B cell (primary cell): ENCODE results near the gene MUC22.

Experiments
- CTCF ChIP-seq: fragments of 200-600 bp; IDR thresholded peaks from one replicate; pipeline ENCODE4 v1.8.0; 2022; ENCODE audit warnings: antibody characterized with exemption, mild to moderate bottlenecking
- EZH2 ChIP-seq: IDR thresholded peaks from 2 replicates; pipeline ENCODE4 v1.6.1; 2012; ENCODE audit warnings: borderline replicate concordance, low read depth, mild to moderate bottlenecking, moderate library complexity, low read length; ENCODE audit not compliant: insufficient read depth, poor library complexity, severe bottlenecking

GRCh38 chr6:31037169-31037568, 26.9 kb downstream of the MUC22 start:
- TF ChIP-seq CTCF (no peak), EZH2 (no peak)
